IMR-90 (cell line): Measurements from ENCODE around the gene SPINT3. TPM values are rescaled to one million over a fixed set of nuclear protein-coding genes. Genes with fewer than 3 reads are reported as not detected.

Experiments
- ATAC-seq: fragments of 200-7000 bp; cut with Tn5 transposase; 2 replicates; pipeline ENCODE4 v1.9.1; 2020; ENCODE audit warnings: low read depth, mild to moderate bottlenecking, moderate library complexity
- BruUV-seq: library from RNA; stranded (reverse); fragments of 400-500 nt; replicated peaks from 2 replicates; lab custom pipeline; 2021; lab: Mats Ljungman, UMichigan
- CTCF ChIA-PET: fragments of 300-600 bp; formaldehyde crosslinking; extraction: SDS; loops from one replicate; lab custom pipeline; 2021; ENCODE audit warnings: antibody characterized with exemption; lab: Yijun Ruan, JAX
- POLR2A ChIA-PET: fragments of 300-600 bp; sonication (Branson Sonifier 250); formaldehyde crosslinking; loops from one replicate; lab custom pipeline; 2022; ENCODE audit warnings: antibody characterized with exemption; ENCODE audit not compliant: unreplicated experiment; lab: Charles Lee
- DNase-seq: peaks from one replicate; pipeline ENCODE4 v3.0.0; 2013
- H2AFZ ChIP-seq: replicated peaks from 2 replicates; pipeline ENCODE3; 2013; ENCODE audit warnings: low read length, mild to moderate bottlenecking; ENCODE audit not compliant: poor library complexity
- H2AK5ac ChIP-seq: 2 replicates; pipeline ENCODE4 v1.6.1; 2013; ENCODE audit warnings: low read depth, low read length, inconsistent platforms
- H2AK9ac ChIP-seq: replicated peaks from 2 replicates; pipeline ENCODE3; 2013; ENCODE audit warnings: mild to moderate bottlenecking, low read depth, low read length, moderate library complexity; ENCODE audit not compliant: poor library complexity
- H2BK120ac ChIP-seq: 2 replicates; pipeline ENCODE4 v1.6.1; 2013; ENCODE audit warnings: low read depth, low read length, inconsistent platforms
- H2BK15ac ChIP-seq: 3 replicates; pipeline ENCODE4 v1.6.1; 2013; ENCODE audit warnings: low read depth, low read length, inconsistent platforms
- H2BK20ac ChIP-seq: 2 replicates; pipeline ENCODE4 v1.6.1; 2013; ENCODE audit warnings: low read depth, mild to moderate bottlenecking, inconsistent platforms, low read length, moderate library complexity
- H2BK5ac ChIP-seq: 2 replicates; pipeline ENCODE4 v1.6.1; 2013; ENCODE audit warnings: mild to moderate bottlenecking, low read depth, low read length, inconsistent platforms; ENCODE audit not compliant: poor library complexity, severe bottlenecking
- H3K14ac ChIP-seq: replicated peaks from 2 replicates; pipeline ENCODE4 v1.6.1; 2013; ENCODE audit warnings: low read depth, low read length, inconsistent platforms
- H3K18ac ChIP-seq: 2 replicates; pipeline ENCODE4 v1.6.1; 2013; ENCODE audit warnings: low read depth, low read length, control low read depth
- H3K23ac ChIP-seq: 2 replicates; pipeline ENCODE4 v1.6.1; 2013; ENCODE audit warnings: low read depth, low read length, inconsistent platforms
- H3K27ac ChIP-seq: 2 replicates; pipeline ENCODE4 v1.5.1; 2013; ENCODE audit warnings: mild to moderate bottlenecking, control low read depth, low read length; ENCODE audit not compliant: insufficient read depth
- H3K27me3 ChIP-seq: 2 replicates; pipeline ENCODE4 v1.6.1; 2013; ENCODE audit warnings: low read length; ENCODE audit not compliant: control insufficient read depth, insufficient read depth
- H3K36me3 ChIP-seq: 2 replicates; pipeline ENCODE4 v1.6.1; 2013; ENCODE audit warnings: low read length, mixed read lengths; ENCODE audit not compliant: control insufficient read depth, insufficient read depth
- H3K4ac ChIP-seq: 2 replicates; pipeline ENCODE4 v1.6.1; 2013; ENCODE audit warnings: low read depth, low read length, inconsistent platforms
- H3K4me1 ChIP-seq: 2 replicates; pipeline ENCODE4 v1.6.1; 2013; ENCODE audit warnings: low read length, mixed read lengths; ENCODE audit not compliant: control insufficient read depth, insufficient read depth
- H3K4me2 ChIP-seq: 2 replicates; pipeline ENCODE4 v1.6.1; 2013; ENCODE audit warnings: low read depth, mild to moderate bottlenecking, control low read depth, low read length, moderate library complexity
- H3K4me3 ChIP-seq: 2 replicates; pipeline ENCODE4 v1.5.1; 2013; ENCODE audit warnings: low read depth, mild to moderate bottlenecking, control low read depth, low read length, moderate library complexity; ENCODE audit not compliant: insufficient read depth
- H3K56ac ChIP-seq: 2 replicates; pipeline ENCODE4 v1.6.1; 2013; ENCODE audit warnings: low read length, inconsistent platforms; ENCODE audit not compliant: insufficient read depth; ENCODE audit errors: extremely low read depth
- H3K79me1 ChIP-seq, 2 experiments: 2 replicates each; pipeline ENCODE4 v1.6.1; 2013; ENCODE audit warnings: low read length in 2 of 2, inconsistent platforms in 1 of 2, low read depth in 1 of 2
- H3K9ac ChIP-seq: 2 replicates; pipeline ENCODE4 v1.6.1; 2013; ENCODE audit warnings: low read depth, low read length, control low read depth
- H3K9me1 ChIP-seq: 2 replicates; pipeline ENCODE4 v1.6.1; 2013; ENCODE audit warnings: low read length, inconsistent platforms; ENCODE audit not compliant: insufficient read depth
- H3K9me3 ChIP-seq: 2 replicates; pipeline ENCODE4 v1.6.1; 2013; ENCODE audit warnings: low read length; ENCODE audit not compliant: control insufficient read depth, insufficient read depth
- H4K20me1 ChIP-seq: 2 replicates; pipeline ENCODE4 v1.6.1; 2013; ENCODE audit warnings: low read length, inconsistent platforms; ENCODE audit not compliant: insufficient read depth
- H4K5ac ChIP-seq: 2 replicates; pipeline ENCODE4 v1.6.1; 2013; ENCODE audit warnings: mild to moderate bottlenecking, low read depth, low read length, control low read depth
- H4K8ac ChIP-seq, 2 experiments: 2 replicates each; pipeline ENCODE4 v1.6.1; 2013; ENCODE audit warnings: low read depth in 2 of 2, low read length in 2 of 2, control low read depth in 1 of 2, inconsistent platforms in 1 of 2
- H4K91ac ChIP-seq: 2 replicates; pipeline ENCODE4 v1.6.1; 2013; ENCODE audit warnings: low read depth, low read length, inconsistent platforms; ENCODE audit not compliant: insufficient read depth
- BHLHE40 ChIP-seq: fragments of 150-350 bp; IDR thresholded peaks from 2 replicates; pipeline ENCODE4 v1.6.1; 2016; ENCODE audit warnings: mild to moderate bottlenecking, low read depth, low read length
- CEBPB ChIP-seq: IDR thresholded peaks from 2 replicates; pipeline ENCODE4 v1.6.1; 2012; ENCODE audit warnings: low read depth, low read length, improper control_type of control experiment
- CHD1 ChIP-seq: IDR thresholded peaks from 2 replicates; pipeline ENCODE4 v1.6.1; 2012; ENCODE audit warnings: low read depth, low read length, improper control_type of control experiment
- CTCF ChIP-seq: conservative IDR thresholded peaks from 2 replicates; pipeline ENCODE4 v1.5.1; 2012; ENCODE audit warnings: mild to moderate bottlenecking, low read depth, low read length, improper control_type of control experiment
- FOS ChIP-seq: fragments of 150-350 bp; IDR thresholded peaks from 2 replicates; pipeline ENCODE4 v1.6.1; 2016; ENCODE audit warnings: low read depth, low read length
- MAFK ChIP-seq: IDR thresholded peaks from 2 replicates; pipeline ENCODE4 v1.6.1; 2012; ENCODE audit warnings: low read depth, low read length, improper control_type of control experiment
- MAZ ChIP-seq: IDR thresholded peaks from 2 replicates; pipeline ENCODE4 v1.6.1; 2012; ENCODE audit warnings: low read depth, mild to moderate bottlenecking, low read length, improper control_type of control experiment, moderate library complexity, borderline replicate concordance
- MXI1 ChIP-seq: IDR thresholded peaks from 2 replicates; pipeline ENCODE4 v1.6.1; 2012; ENCODE audit warnings: low read depth, mild to moderate bottlenecking, low read length, moderate library complexity, borderline replicate concordance
- NFE2L2 ChIP-seq: fragments of 150-350 bp; IDR thresholded peaks from 2 replicates; pipeline ENCODE4 v1.6.1; 2016; ENCODE audit warnings: low read depth, mild to moderate bottlenecking, low read length
- POLR2A ChIP-seq: IDR thresholded peaks from 2 replicates; pipeline ENCODE4 v1.6.1; 2012; ENCODE audit warnings: mild to moderate bottlenecking, low read depth, low read length
- RAD21 ChIP-seq: IDR thresholded peaks from 2 replicates; pipeline ENCODE4 v1.6.1; 2012; ENCODE audit warnings: low read length, improper control_type of control experiment
- RCOR1 ChIP-seq: IDR thresholded peaks from 2 replicates; pipeline ENCODE4 v1.6.1; 2012; ENCODE audit warnings: mild to moderate bottlenecking, low read length, improper control_type of control experiment; ENCODE audit not compliant: insufficient replicate concordance
- RFX5 ChIP-seq: IDR thresholded peaks from 2 replicates; pipeline ENCODE4 v1.8.0; 2012; ENCODE audit warnings: low read depth, mild to moderate bottlenecking, low read length, moderate library complexity
- SMC3 ChIP-seq: fragments of 150-350 bp; IDR thresholded peaks from 2 replicates; pipeline ENCODE4 v1.6.1; 2016; ENCODE audit warnings: low read depth, mild to moderate bottlenecking, antibody characterized with exemption, low read length, moderate library complexity
- USF2 ChIP-seq: fragments of 150-350 bp; IDR thresholded peaks from 2 replicates; pipeline ENCODE4 v1.6.1; 2017; ENCODE audit warnings: mild to moderate bottlenecking, antibody characterized with exemption, low read length, low read depth
- WGBS, 2 experiments: methylation state at CpG; one replicate each; pipeline versions ENCODE4 v1.1.5 to v1.1.7; 2013; ENCODE audit warnings: missing lambda C conversion rate in 2 of 2; ENCODE audit not compliant: insufficient read length in 1 of 2; ENCODE audit errors: extremely low coverage in 2 of 2; 5-methylcytosine and 5-hydroxymethylcytosine counted together
- dilution Hi-C: fragments of 300-500 bp; cut with HindIII; formaldehyde crosslinking; loops from one replicate; pipeline ENCODE4 v1.14.3; 2018; ENCODE audit warnings: low sequenced_read_pairs; ENCODE audit not compliant: unreplicated experiment
- in situ Hi-C: fragments of 300-500 bp; cut with MboI; formaldehyde crosslinking; loops from 3 replicates; pipeline ENCODE4 v1.14.3; 2019; ENCODE audit warnings: low sequenced_read_pairs, inconsistent platforms, mixed read lengths
- intact Hi-C: fragments of 100-400 bp; cut with micrococcal nuclease; formaldehyde crosslinking; loops from 2 replicates; pipeline ENCODE4 v1.10.0; 2022
- polyA plus RNA-seq, 3 experiments: library from polyadenylated mRNA; depleted of rRNA; stranded (reverse); fragments of >200 nt; gene quantifications; 2 replicates each; pipeline ENCODE4 v1.2.3, GENCODE V29; 2012; ENCODE audit warnings: low replicate concordance in 1 of 3
- total RNA-seq: library from RNA; depleted of rRNA; stranded (reverse); fragments of >200 nt; gene quantifications from 2 replicates; pipeline ENCODE4 v1.2.3, GENCODE V29; 2012
- TF ChIP-seq, protein P1 (sequence below): fragments of 150-350 bp; IDR thresholded peaks from 2 replicates; pipeline ENCODE4 v1.6.1; 2016; ENCODE audit warnings: low read depth, mild to moderate bottlenecking, low read length, moderate library complexity, borderline replicate concordance

SPINT3 gene
- total and polyA plus RNA-seq, 2 of the 4 experiments (the other 2 are of a cell fraction): not detected

DNA sequence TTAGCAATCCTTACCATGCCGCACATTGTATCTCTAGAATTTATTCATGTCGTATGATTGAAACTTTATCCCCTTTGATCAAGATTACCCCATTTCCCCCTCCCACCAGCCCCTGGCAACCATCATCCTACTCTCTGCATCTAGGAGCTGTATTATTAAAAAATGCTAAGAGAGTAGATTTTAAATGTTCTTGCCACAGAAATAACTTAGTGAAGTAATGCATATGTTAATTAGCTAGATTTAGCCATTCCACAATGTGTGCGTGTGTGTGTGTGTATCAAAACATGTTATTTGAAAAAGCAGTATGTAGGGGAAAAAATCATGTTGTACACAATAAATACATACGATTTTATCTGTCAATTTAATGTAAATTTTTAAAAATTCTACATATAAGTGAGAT, 11.9 kb upstream of the SPINT3 start:
- Histone ChIP-seq H2BK5ac (no peak overlapping the region), H3K4me3 (no peak overlapping the region), H4K91ac (no peak overlapping the region), H2AK5ac (no peak overlapping the region), H4K5ac (no peak overlapping the region), H4K20me1 (no peaks in the 10 kb centered on the region), H3K14ac (no peak overlapping the region), H3K9ac (no peak overlapping the region), H3K18ac (no peak overlapping the region), H3K4me2 (no peak overlapping the region), H3K23ac (no peak overlapping the region), H2AK9ac (no peak overlapping the region), H2BK120ac (no peak overlapping the region), H3K36me3 (no peaks in the 10 kb centered on the region), H3K79me1 (no peaks in the 10 kb centered on the region), H3K4ac (no peak overlapping the region), H3K56ac (no peak overlapping the region), H3K27me3 (no peaks in the 10 kb centered on the region), H2BK15ac (no peak overlapping the region), H2AFZ (no peak overlapping the region), H3K9me1 (no peaks in the 10 kb centered on the region), H2BK20ac (no peak overlapping the region), H3K4me1 (no peaks in the 10 kb centered on the region), H3K9me3 (no peaks in the 10 kb centered on the region), H3K27ac (no peak overlapping the region), H4K8ac (no peak overlapping the region)
- WGBS, 2 experiments: no CpG with 5 or more reads among the region's 4 CpGs
- TF ChIP-seq NFE2L2: no peak
- no peak for TF ChIP-seq MXI1
- no peak for TF ChIP-seq USF2
- TF ChIP-seq MAZ: no peak
- no peak for TF ChIP-seq RFX5
- TF ChIP-seq POLR2A: no peak
- TF ChIP-seq CHD1: no peak
- TF ChIP-seq CTCF: no peak
- TF ChIP-seq RAD21: no peak
- no peak for TF ChIP-seq SMC3
- no peak for TF ChIP-seq BHLHE40
- no peak for TF ChIP-seq RCOR1
- TF ChIP-seq MAFK: no peak
- TF ChIP-seq, protein P1, sequence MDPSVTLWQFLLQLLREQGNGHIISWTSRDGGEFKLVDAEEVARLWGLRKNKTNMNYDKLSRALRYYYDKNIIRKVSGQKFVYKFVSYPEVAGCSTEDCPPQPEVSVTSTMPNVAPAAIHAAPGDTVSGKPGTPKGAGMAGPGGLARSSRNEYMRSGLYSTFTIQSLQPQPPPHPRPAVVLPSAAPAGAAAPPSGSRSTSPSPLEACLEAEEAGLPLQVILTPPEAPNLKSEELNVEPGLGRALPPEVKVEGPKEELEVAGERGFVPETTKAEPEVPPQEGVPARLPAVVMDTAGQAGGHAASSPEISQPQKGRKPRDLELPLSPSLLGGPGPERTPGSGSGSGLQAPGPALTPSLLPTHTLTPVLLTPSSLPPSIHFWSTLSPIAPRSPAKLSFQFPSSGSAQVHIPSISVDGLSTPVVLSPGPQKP: no peak
- TF ChIP-seq FOS: no peak
- no peak for TF ChIP-seq CEBPB
- ChIA-PET CTCF (no interaction called here), POLR2A (no interaction called here)
- DNase-seq (no peak), ATAC-seq (no peak)
- dilution Hi-C loops: no loop called here
- in situ Hi-C loops: loop anchor here (25.0 kb wide), 1 partner anchor 235 kb away; no protein-coding TSS in a partner anchor
- intact Hi-C loops: no loop called here
- no TSS peak for BruUV-seq
